GM10266 (cell line): Measurements from ENCODE around the gene TRPV6.

ENCODE experiments used
- DNase-seq: peaks from one replicate; pipeline ENCODE4 v3.0.0; 2012; ENCODE audit errors: extremely low spot score
- TF ChIP-seq, protein P1 (sequence below): IDR thresholded peaks from 2 replicates; pipeline ENCODE4 v1.5.1; 2012; ENCODE audit warnings: mild to moderate bottlenecking, low read depth; ENCODE audit not compliant: control insufficient read depth, insufficient read depth; ENCODE audit errors: missing control alignments

The TRPV6 gene

GRCh38 chr7:142908921-142909890 lies 23.7 kb upstream of the TRPV6 start:
- DNase-seq = peak; percentile 26
- TF ChIP-seq, protein P1, sequence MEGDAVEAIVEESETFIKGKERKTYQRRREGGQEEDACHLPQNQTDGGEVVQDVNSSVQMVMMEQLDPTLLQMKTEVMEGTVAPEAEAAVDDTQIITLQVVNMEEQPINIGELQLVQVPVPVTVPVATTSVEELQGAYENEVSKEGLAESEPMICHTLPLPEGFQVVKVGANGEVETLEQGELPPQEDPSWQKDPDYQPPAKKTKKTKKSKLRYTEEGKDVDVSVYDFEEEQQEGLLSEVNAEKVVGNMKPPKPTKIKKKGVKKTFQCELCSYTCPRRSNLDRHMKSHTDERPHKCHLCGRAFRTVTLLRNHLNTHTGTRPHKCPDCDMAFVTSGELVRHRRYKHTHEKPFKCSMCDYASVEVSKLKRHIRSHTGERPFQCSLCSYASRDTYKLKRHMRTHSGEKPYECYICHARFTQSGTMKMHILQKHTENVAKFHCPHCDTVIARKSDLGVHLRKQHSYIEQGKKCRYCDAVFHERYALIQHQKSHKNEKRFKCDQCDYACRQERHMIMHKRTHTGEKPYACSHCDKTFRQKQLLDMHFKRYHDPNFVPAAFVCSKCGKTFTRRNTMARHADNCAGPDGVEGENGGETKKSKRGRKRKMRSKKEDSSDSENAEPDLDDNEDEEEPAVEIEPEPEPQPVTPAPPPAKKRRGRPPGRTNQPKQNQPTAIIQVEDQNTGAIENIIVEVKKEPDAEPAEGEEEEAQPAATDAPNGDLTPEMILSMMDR = peak; percentile 41

DNA sequence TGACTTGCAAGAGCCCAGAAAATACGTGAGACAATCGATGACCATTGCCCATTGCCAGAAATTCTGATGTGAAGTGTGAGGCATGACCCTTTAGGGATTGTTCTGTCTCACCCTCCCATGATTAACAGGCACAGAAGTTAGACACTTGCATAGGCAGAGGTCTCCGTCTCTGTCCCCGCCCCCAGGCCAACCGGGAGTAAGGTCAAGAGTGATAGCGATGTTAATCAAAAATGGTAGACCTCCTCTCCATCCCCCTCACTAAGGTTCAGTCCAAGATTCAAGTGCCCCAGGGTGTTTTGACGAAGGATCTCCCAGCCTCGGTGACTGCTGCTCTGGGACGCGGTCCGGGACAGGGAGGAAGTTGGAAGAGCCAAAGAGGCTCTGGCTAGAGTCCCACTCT lies 22.7 kb upstream of the TRPV6 start:
- TF ChIP-seq, protein P1 = no peak

DNA sequence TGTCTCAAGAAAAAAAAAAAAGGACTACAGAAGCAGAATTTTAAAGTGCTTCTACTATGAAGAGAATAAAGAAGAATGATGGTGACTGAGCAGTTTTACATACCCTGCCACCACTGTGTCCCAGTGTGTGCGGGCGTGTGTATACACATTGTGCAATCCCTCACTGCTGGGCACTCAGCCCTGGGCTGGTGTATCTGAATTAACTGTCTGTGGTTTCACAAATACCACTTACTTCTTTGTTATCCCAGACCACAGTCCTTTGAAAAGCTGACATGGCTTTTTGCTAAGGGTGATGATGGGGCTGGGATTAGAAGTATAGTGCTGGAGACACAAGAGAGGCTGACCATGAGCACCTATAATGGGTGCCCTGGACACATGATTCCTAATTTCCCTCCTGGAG lies 21.1 kb upstream of the TRPV6 start:
- TF ChIP-seq, protein P1 = no peak
- DNase-seq = no peak

More for the DNA sequence above, 22.7 kb upstream of the TRPV6 start:
- DNase-seq = no peak

DNA sequence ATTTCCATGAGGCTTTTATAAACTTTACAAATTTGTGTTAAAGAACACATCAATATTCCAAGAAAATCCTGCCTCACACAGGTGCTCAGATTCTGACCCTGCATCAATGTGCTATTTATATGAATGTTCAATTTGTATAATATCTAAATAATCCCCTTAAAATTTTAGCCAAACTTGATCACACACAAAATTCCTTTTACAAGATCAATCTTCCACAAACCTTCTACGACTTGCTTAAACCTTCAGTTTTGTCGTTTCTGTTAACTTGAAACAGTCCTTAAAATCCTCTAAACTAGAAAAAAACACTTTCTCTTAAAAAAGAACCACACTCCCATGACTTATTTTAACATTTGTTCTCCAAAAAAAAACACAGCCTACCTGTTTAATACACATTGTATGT lies 20.2 kb upstream of the TRPV6 start:
- TF ChIP-seq, protein P1 = no peak
- no peak for DNase-seq

DNA sequence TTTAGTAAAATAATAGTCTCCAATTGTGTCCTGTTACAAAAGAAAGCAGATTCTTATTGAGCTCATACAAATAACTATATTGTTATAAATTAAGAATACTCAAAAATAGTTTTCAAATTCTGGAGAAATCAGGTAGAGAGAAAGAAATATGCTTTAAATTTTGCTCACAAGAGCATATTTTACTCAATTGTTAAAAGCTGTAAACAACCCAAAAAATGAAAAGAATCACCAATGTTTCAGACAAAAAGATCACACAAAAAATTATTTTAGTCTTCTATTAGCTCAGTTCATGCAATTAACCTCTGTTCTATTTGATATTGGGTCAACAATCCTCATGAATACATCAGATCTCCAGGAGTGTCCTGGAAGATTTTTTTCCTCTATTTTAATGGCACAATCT lies 18.6 kb upstream of the TRPV6 start:
- no peak for DNase-seq
- TF ChIP-seq, protein P1 = no peak

DNA sequence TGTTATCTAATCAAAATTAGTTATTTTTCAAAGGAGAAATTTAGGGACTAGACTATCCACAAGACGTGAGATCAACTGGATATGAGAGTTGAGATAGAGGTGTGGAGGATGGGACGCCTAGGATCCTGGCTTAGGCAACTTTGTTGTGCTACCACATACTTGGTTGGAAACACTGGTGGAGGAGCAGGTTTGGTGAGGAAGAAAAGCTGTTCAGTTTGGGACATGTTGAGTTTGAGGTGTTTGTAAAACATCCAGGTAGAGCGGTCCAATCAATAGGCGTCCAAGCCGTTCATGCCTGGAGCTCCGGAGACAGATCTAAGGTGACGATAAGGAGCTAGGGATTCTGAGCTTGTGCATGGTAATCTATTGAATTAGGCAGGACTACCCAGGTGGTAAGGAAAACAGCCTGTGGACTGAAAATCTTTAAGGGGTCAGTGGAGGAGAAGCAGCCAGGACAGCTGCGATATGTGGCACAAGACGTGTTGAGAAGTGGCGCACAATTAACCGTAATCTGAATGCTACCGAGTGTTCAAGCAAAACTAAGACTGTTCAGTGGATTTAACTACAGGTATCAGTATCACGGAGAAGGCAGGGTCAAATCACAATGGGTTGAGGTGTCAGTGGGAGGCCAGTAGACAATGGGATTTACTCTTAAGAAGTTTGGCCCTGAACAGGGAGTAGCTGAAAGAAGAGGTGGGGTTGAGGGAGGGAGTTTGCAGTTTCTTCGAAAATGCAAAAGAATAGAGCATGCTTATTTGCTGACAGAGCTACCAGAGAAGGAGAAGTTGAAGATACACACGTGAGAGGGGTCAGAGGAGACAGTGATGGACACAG lies 16.1 kb upstream of the TRPV6 start:
- TF ChIP-seq, protein P1 = no peak

GRCh38 chr7:142899661-142900060 lies 14.1 kb upstream of the TRPV6 start:
- no peak for DNase-seq
- TF ChIP-seq, protein P1 = no peak

More for the DNA sequence above, 16.1 kb upstream of the TRPV6 start:
- DNase-seq = no peak
